Naive thymus-derived CD4-positive, alpha-beta T cell (primary cell): ENCODE data around the gene PPP5C. TPM values are rescaled to one million over a fixed set of nuclear protein-coding genes. Genes with fewer than 3 reads are reported as not detected.

ENCODE experiments used
- ATAC-seq: fragments of 150-1000 bp; cut with Tn5 transposase; 2 replicates; pipeline ENCODE4 v1.10.0; 2021; ENCODE audit warnings: mild to moderate bottlenecking, moderate library complexity
- CTCF ChIA-PET: fragments of 350-600 bp; sonication (Branson Sonifier 250); formaldehyde crosslinking; loops from one replicate; lab custom pipeline; 2021; ENCODE audit warnings: antibody characterized with exemption; lab: Charles Lee
- POLR2A ChIA-PET: fragments of 350-600 bp; sonication (Branson Sonifier 250); formaldehyde crosslinking; loops from one replicate; lab custom pipeline; 2021; ENCODE audit warnings: antibody characterized with exemption, inconsistent platforms; lab: Charles Lee
- DNase-seq, 9 donors: peaks; one replicate each; pipeline versions ENCODE4 v3.0.0 to v3.0.0-alpha.2; 2020 to 2022; ENCODE audit warnings: mixed read lengths in 1 of 9
- H3K27ac ChIP-seq: one replicate; pipeline ENCODE4 v1.7.0; 2013; ENCODE audit warnings: mild to moderate bottlenecking, low read depth, low read length, moderate library complexity
- H3K27me3 ChIP-seq, 2 donors: one replicate each; pipeline ENCODE4 v1.7.0; 2013; ENCODE audit warnings: low read length in 2 of 2, mild to moderate bottlenecking in 2 of 2, moderate library complexity in 2 of 2; ENCODE audit not compliant: control insufficient read depth in 2 of 2, insufficient read depth in 2 of 2
- H3K36me3 ChIP-seq, 3 experiments: 1 replicate in 2 of 3; 2 replicates in 1 of 3; pipeline ENCODE4 v1.7.0; 2013; ENCODE audit warnings: low read length in 3 of 3, mild to moderate bottlenecking in 3 of 3, moderate library complexity in 1 of 3; ENCODE audit not compliant: insufficient read depth in 3 of 3, control insufficient read depth in 2 of 3
- H3K4me1 ChIP-seq, 2 donors: one replicate each; pipeline ENCODE4 v1.7.0; 2013; ENCODE audit warnings: low read length in 2 of 2, mild to moderate bottlenecking in 2 of 2, moderate library complexity in 1 of 2; ENCODE audit not compliant: control insufficient read depth in 2 of 2, insufficient read depth in 2 of 2
- H3K4me3 ChIP-seq: 2 replicates; pipeline ENCODE4 v1.7.0; 2013; ENCODE audit warnings: mild to moderate bottlenecking, low read length
- H3K9me3 ChIP-seq, 3 experiments: 1 replicate in 2 of 3; 2 replicates in 1 of 3; pipeline ENCODE4 v1.7.0; 2013; ENCODE audit warnings: low read length in 3 of 3; ENCODE audit not compliant: control insufficient read depth in 2 of 3
- H3K27ac Mint-ChIP-seq, 9 donors: one replicate each; pipeline ENCODE4 v1.8.0; 2020 to 2022; ENCODE audit warnings: mixed read lengths in 9 of 9, mild to moderate bottlenecking in 8 of 9, moderate library complexity in 5 of 9, inconsistent platforms in 2 of 9
- H3K27me3 Mint-ChIP-seq, 5 donors: one replicate each; pipeline ENCODE4 v1.8.0; 2021 to 2022; ENCODE audit warnings: mixed read lengths in 5 of 5, mild to moderate bottlenecking in 1 of 5
- H3K36me3 Mint-ChIP-seq, 5 donors: one replicate each; pipeline ENCODE4 v1.8.0; 2020 to 2022; ENCODE audit warnings: mixed read lengths in 5 of 5, mild to moderate bottlenecking in 3 of 5, inconsistent platforms in 1 of 5
- H3K4me1 Mint-ChIP-seq, 7 donors: one replicate each; pipeline ENCODE4 v1.8.0; 2020 to 2022; ENCODE audit warnings: mixed read lengths in 7 of 7, mild to moderate bottlenecking in 3 of 7, inconsistent platforms in 1 of 7
- H3K4me3 Mint-ChIP-seq, 10 donors: one replicate each; pipeline ENCODE4 v1.8.0; 2020 to 2022; ENCODE audit warnings: mild to moderate bottlenecking in 10 of 10, mixed read lengths in 10 of 10, moderate library complexity in 6 of 10, inconsistent platforms in 2 of 10
- H3K9me3 Mint-ChIP-seq, 11 donors: one replicate each; pipeline ENCODE4 v1.8.0; 2020 to 2022; ENCODE audit warnings: mixed read lengths in 11 of 11, mild to moderate bottlenecking in 4 of 11, inconsistent platforms in 1 of 11, moderate library complexity in 1 of 11
- intact Hi-C, 2 donors: fragments of 100-400 bp; cut with micrococcal nuclease; formaldehyde crosslinking; loops; one replicate each; pipeline ENCODE4 v1.15.1; 2023
- polyA plus RNA-seq, 2 donors: library from polyadenylated mRNA; unstranded; fragments of 300-500 nt; fragmentation: Illumina TruSeq; gene quantifications; one replicate each; pipeline ENCODE4 v1.2.3, GENCODE V29; 2021
- total RNA-seq, 6 experiments: library from RNA in 5 of 6; stranded (reverse) in 5 of 6; gene quantifications; 1 replicate in 5 of 6; 2 replicates in 1 of 6; pipeline ENCODE4 v1.2.3 and lab custom pipeline; 2021 to 2026

PPP5C gene, protein sequence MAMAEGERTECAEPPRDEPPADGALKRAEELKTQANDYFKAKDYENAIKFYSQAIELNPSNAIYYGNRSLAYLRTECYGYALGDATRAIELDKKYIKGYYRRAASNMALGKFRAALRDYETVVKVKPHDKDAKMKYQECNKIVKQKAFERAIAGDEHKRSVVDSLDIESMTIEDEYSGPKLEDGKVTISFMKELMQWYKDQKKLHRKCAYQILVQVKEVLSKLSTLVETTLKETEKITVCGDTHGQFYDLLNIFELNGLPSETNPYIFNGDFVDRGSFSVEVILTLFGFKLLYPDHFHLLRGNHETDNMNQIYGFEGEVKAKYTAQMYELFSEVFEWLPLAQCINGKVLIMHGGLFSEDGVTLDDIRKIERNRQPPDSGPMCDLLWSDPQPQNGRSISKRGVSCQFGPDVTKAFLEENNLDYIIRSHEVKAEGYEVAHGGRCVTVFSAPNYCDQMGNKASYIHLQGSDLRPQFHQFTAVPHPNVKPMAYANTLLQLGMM
- total RNA-seq (100 to 1,000 TPM in 1 of 5 experiments, 10 to 100 TPM in 4; 41.4 to 107 (median 52.0) TPM), polyA plus RNA-seq (10 to 100 TPM; 17.4 to 34.8 TPM), total RNA-seq (lab: John Stamatoyannopoulos, UW) (31.4 reads per million, percentile 61 among the genes with 10 or more reads in this experiment)

DNA sequence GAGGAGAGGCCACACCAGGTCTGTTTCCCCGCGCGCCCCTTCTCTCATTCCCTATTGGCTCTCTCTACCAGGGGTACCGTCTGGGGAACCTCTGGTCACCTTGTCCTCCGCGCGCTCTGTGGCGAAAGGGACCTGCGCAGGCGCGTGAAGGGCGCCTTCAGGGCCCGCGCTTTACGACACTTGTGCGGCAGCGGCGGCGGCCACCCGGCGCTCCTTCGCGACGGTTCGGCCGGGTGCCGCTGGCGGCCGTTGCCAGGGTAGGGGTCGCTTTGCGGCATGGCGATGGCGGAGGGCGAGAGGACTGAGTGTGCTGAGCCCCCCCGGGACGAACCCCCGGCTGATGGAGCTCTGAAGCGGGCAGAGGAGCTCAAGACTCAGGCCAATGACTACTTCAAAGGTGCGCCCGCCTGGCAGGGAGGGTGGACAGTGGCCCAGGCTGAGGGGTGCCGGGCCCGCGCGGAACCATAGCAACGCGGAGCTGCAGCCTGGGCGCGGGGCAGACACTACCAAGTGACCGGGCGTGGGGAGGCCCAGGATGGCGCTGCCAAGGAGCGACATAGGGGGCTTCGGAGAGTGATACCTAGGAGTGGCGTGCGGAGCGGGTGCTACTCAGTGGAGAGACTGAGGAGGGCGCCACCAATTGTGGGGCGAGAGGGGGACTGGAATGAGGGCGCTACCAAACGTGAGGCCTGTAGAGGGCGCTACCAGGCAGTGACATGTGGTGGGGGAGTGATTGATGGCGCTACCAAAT is at the start of gene PPP5C:
TSS of gene PPP5C (plus strand) at position 267 of the 751 bp plus-strand sequence. CDS start at position 277, 10 bp downstream.
- H3K27me3 ChIP-seq: no peaks in the 10 kb centered on the region
- peak; percentile 74 to 89 (median 79) for DNase-seq
- peak; percentile 90 for ATAC-seq
- H3K4me3 ChIP-seq: peak within 1 kb of the TSS; percentile 73
- H3K4me1 Mint-ChIP-seq: peaks cover 49 to 63% (median 52%) of the 10 kb centered on the region in 7 donors
- ChIA-PET CTCF (interaction anchor here (0.7 to 1.3 kb wide), 3 partner anchors 12 to 26 kb away, joined by 3 to 8 read pairs (median 3); no protein-coding TSS in a partner anchor), POLR2A (interaction anchor here (1.0 kb wide), 2 partner anchors 9 to 173 kb away, joined by 3 to 4 read pairs; no protein-coding TSS in a partner anchor)
- peaks cover 0 to 7% (median 0%) of the 10 kb centered on the region in 3 experiments for H3K36me3 ChIP-seq
- intact Hi-C loops: loop anchor here (1.0 to 2.0 kb wide), 4 partner anchors 15 to 444 kb away; partner anchors contain the start of gene MYPOP (in 1 of the 2)
- peaks cover 0 to 4% (median 0%) of the 10 kb centered on the region in 11 donors for H3K9me3 Mint-ChIP-seq
- peak within 1 kb of the TSS; percentile 85 to 97 (median 92) for H3K27ac Mint-ChIP-seq
- peaks cover 39 to 43% of the 10 kb centered on the region in 2 donors for H3K4me1 ChIP-seq
- H3K9me3 ChIP-seq: no peaks in the 10 kb centered on the region
- H3K27me3 Mint-ChIP-seq: peaks cover 0 to 23% (median 0%) of the 10 kb centered on the region in 5 donors
- peak within 1 kb of the TSS; percentile 87 to 97 (median 94) for H3K4me3 Mint-ChIP-seq
- H3K36me3 Mint-ChIP-seq: peaks cover 0 to 19% (median 0%) of the 10 kb centered on the region in 5 donors
- peak within 1 kb of the TSS; percentile 89 for H3K27ac ChIP-seq

DNA sequence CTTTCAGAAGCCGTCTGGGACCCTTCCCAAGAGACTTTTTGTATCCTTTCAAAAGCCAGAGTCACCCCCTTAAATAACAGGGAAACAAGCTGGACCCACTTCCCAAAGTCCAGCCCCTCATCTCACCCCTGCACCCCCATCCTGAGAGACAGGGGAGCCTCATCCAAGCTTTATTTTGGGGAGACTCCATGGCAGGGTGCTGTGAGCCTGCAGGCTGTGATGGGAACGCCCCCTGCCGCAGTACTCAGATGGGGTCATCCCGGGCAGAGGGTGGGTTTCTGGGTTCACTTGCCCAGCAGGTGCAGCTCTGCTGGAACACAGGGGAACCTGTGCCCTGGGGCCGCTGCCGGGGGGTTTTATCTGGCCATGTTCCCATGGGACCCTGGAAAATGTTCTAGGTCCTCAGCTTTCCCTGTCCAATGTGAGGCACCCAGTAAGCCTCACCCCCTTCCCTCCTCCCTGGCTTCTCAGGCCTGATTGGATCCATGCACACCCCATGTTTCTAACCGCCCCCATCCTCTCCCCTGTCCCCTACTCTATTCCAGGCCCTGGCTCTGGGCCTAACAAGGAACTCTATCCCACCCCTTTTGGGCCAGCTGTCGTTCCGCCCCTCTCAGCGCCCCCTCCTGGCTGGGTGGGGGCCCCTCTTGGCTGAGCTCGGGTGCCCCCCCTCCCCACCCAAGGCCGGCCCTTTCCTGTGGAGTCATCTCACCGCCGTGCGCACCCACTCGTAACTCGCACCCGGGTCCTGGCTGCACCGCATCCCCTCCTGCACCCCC is 49.0 kb upstream of the PPP5C start:
- no peak for DNase-seq
- no peaks in the 10 kb centered on the region for H3K9me3 ChIP-seq
- no peaks in the 10 kb centered on the region for H3K36me3 ChIP-seq
- H3K36me3 Mint-ChIP-seq: peaks cover 0 to 5% (median 0%) of the 10 kb centered on the region in 5 donors
- H3K9me3 Mint-ChIP-seq: peaks cover 0 to 7% (median 0%) of the 10 kb centered on the region in 11 donors
- peaks cover 22 to 39% (median 32%) of the 10 kb centered on the region in 5 donors for H3K27me3 Mint-ChIP-seq
- H3K27ac ChIP-seq: no peak overlapping the region
- H3K27me3 ChIP-seq: no peaks in the 10 kb centered on the region
- CTCF ChIA-PET: no interaction called here
- H3K4me3 Mint-ChIP-seq: no peak overlapping the region
- peaks cover 0 to 9% (median 0%) of the 10 kb centered on the region in 7 donors for H3K4me1 Mint-ChIP-seq
- intact Hi-C loops: no loop called here
- POLR2A ChIA-PET: no interaction called here
- no peak overlapping the region for H3K4me3 ChIP-seq
- H3K4me1 ChIP-seq: peaks cover 0 to 3% of the 10 kb centered on the region in 2 donors
- ATAC-seq: no peak
- H3K27ac Mint-ChIP-seq: no peak overlapping the region

DNA sequence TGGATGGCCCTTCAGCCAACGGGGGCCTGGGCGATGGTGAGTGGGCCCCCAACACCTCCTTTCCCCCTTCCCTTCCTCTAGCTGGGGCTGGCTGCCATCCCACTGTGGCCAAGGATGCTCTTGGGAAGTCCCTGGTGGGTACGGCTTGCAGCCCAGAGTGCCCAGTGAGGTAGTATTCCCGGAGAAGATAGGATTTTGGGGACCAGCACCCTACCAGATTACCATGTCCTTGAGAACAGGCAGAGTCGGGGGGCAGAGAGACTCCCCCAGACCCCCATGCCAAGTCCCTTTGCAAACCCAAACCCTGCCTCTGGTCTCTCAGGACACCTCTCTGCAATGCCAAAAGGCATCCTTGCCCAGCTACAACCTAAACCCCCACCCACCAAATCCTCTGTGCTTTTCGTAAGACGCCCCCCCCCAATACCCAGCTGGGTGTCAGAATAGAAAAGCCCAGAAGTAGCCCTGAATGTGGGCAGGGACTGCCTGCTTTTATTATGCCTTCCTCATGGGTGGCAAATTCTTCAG is 48.3 kb upstream of the PPP5C start:
- Histone ChIP-seq H3K4me3 (no peak overlapping the region), H3K27ac (no peak overlapping the region), H3K4me1 (peaks cover 0 to 3% of the 10 kb centered on the region in 2 donors), H3K9me3 (no peaks in the 10 kb centered on the region), H3K36me3 (no peaks in the 10 kb centered on the region), H3K27me3 (no peaks in the 10 kb centered on the region)
- H3K4me1 Mint-ChIP-seq: peaks cover 0 to 9% (median 0%) of the 10 kb centered on the region in 7 donors
- ChIA-PET CTCF (no interaction called here), POLR2A (no interaction called here)
- intact Hi-C loops: no loop called here
- ATAC-seq (no peak), DNase-seq (no peak)
- H3K4me3 Mint-ChIP-seq: no peak overlapping the region
- H3K27me3 Mint-ChIP-seq: peaks cover 22 to 39% (median 32%) of the 10 kb centered on the region in 5 donors
- H3K36me3 Mint-ChIP-seq: peaks cover 0 to 5% (median 0%) of the 10 kb centered on the region in 5 donors
- no peak overlapping the region for H3K27ac Mint-ChIP-seq
- peaks cover 0 to 7% (median 0%) of the 10 kb centered on the region in 11 donors for H3K9me3 Mint-ChIP-seq

DNA sequence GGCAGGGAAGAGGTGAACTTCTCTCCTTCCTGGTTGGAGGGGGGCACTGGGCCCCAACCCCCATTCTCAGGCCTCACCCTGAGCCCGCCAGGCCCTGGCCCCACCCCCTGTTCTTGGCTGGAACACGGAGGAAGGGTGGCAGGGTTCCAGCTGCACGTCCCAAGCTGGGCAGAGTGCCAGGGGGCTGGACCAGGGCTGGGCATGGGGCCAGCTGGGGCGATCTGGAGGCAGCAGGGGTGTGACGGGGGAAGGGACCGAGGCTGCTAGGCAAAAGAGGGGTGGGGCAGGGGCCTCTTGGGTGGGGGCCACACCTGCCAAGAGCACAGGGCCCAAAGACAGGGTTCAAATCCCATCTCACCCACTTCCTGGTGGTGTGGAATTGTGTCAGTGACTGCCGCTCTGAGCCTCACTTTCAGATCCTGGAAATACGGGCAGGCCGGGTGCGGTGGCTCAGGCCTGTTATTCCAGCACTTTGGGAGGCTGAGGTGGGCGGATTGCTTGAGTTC is 47.8 kb upstream of the PPP5C start:
- Mint-ChIP-seq H3K36me3 (peaks cover 0 to 5% (median 0%) of the 10 kb centered on the region in 5 donors), H3K27ac (no peak overlapping the region), H3K4me1 (peaks cover 0 to 9% (median 0%) of the 10 kb centered on the region in 7 donors), H3K4me3 (no peak overlapping the region), H3K27me3 (peaks cover 21 to 38% (median 32%) of the 10 kb centered on the region in 5 donors), H3K9me3 (peaks cover 0 to 7% (median 0%) of the 10 kb centered on the region in 11 donors)
- Histone ChIP-seq H3K4me1 (peaks cover 0 to 3% of the 10 kb centered on the region in 2 donors), H3K27me3 (no peaks in the 10 kb centered on the region), H3K9me3 (no peaks in the 10 kb centered on the region), H3K27ac (no peak overlapping the region), H3K36me3 (no peaks in the 10 kb centered on the region), H3K4me3 (no peak overlapping the region)
- DNase-seq (no peak), ATAC-seq (no peak)
- CTCF ChIA-PET: interaction anchor here (0.6 kb wide), 1 partner anchor 97 kb away, joined by 3 read pairs; no protein-coding TSS in a partner anchor
- intact Hi-C loops: no loop called here
- POLR2A ChIA-PET: no interaction called here

DNA sequence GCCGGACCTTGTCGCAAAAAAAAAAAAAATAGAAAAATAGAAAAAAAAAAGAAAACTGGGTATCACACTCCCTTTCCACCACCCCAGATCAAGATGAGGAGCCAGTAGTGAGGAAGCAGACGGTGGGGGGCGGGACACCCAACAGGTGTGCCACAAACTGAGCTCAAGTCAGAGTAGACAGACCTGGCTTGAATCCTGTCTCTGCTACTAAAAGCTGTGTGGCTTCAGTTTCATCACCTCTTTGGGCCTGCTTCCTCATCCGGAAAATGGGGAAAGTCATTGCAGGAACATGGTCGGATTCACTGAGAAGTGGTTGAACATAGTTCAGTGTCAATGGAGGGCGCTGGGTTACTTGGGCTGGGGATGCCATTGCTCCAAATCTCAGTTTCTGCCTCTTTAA is 47.2 kb upstream of the PPP5C start:
- Histone ChIP-seq H3K27ac (no peak overlapping the region), H3K4me3 (no peak overlapping the region), H3K9me3 (no peaks in the 10 kb centered on the region), H3K36me3 (no peaks in the 10 kb centered on the region), H3K27me3 (no peaks in the 10 kb centered on the region), H3K4me1 (peaks cover 0 to 3% of the 10 kb centered on the region in 2 donors)
- ChIA-PET CTCF (interaction anchor here (0.6 kb wide), 1 partner anchor 96 kb away, joined by 3 read pairs; no protein-coding TSS in a partner anchor), POLR2A (no interaction called here)
- H3K36me3 Mint-ChIP-seq: peaks cover 0 to 5% (median 0%) of the 10 kb centered on the region in 5 donors
- DNase-seq (no peak), ATAC-seq (no peak)
- H3K27ac Mint-ChIP-seq: no peak overlapping the region
- peaks cover 15 to 31% (median 25%) of the 10 kb centered on the region in 5 donors for H3K27me3 Mint-ChIP-seq
- peaks cover 0 to 6% (median 0%) of the 10 kb centered on the region in 11 donors for H3K9me3 Mint-ChIP-seq
- H3K4me3 Mint-ChIP-seq: no peak overlapping the region
- H3K4me1 Mint-ChIP-seq: peaks cover 0 to 9% (median 0%) of the 10 kb centered on the region in 7 donors
- intact Hi-C loops: no loop called here
